Esophagus muscularis mucosa (tissue), 4 donors: ENCODE results near the gene PCNT. TPM values are rescaled to one million over a fixed set of nuclear protein-coding genes. Genes with fewer than 3 reads are reported as not detected.

Experiments
- DNase-seq: peaks from one replicate; pipeline ENCODE4 v3.0.0-alpha.2; 2017; ENCODE audit errors: extremely low spot score
- H3K27ac ChIP-seq, 4 donors: fragments of 200-600 bp; sonication (generic); replicated peaks in 1 of 4; 1 replicate in 3 of 4; 2 replicates in 1 of 4; pipeline ENCODE4 v1.5.1; 2016 to 2019; ENCODE audit warnings: mild to moderate bottlenecking in 1 of 4
- H3K27me3 ChIP-seq, 4 donors: fragments of 200-600 bp; sonication (generic); one replicate each; pipeline versions ENCODE4 v1.5.1 to v1.6.0; 2016 to 2019
- H3K36me3 ChIP-seq, 4 donors: fragments of 200-600 bp; sonication (generic); one replicate each; pipeline ENCODE4 v1.5.1; 2016 to 2019
- H3K4me1 ChIP-seq, 4 donors: fragments of 200-600 bp; sonication (generic); one replicate each; pipeline ENCODE4 v1.5.1; 2016 to 2019
- H3K4me3 ChIP-seq, 4 donors: fragments of 200-600 bp; sonication (generic); 1 replicate in 2 of 4; 2 replicates in 2 of 4; pipeline ENCODE4 v1.5.1; 2016 to 2019; ENCODE audit warnings: mild to moderate bottlenecking in 4 of 4, moderate library complexity in 1 of 4
- H3K9me3 ChIP-seq, 4 donors: fragments of 200-600 bp; sonication (generic); 1 replicate in 3 of 4; 2 replicates in 1 of 4; pipeline ENCODE4 v1.5.1; 2016 to 2019
- EP300 ChIP-seq: sonication (generic); formaldehyde crosslinking; IDR thresholded peaks from one replicate; pipeline ENCODE4 v1.6.1; 2017; ENCODE audit warnings: antibody characterized with exemption
- POLR2A ChIP-seq: fragments of 450-650 bp; IDR thresholded peaks from one replicate; pipeline ENCODE4 v1.6.1; 2017; ENCODE audit warnings: antibody characterized with exemption, moderate library complexity, mild to moderate bottlenecking, low read depth
- POLR2AphosphoS5 ChIP-seq, 2 donors: sonication (generic); formaldehyde crosslinking; IDR thresholded peaks; one replicate each; pipeline ENCODE4 v1.6.1; 2017; ENCODE audit warnings: antibody characterized with exemption in 2 of 2
- WGBS: methylation state at CpG from one replicate; pipeline ENCODE4 v1.1.5; 2018; 5-methylcytosine and 5-hydroxymethylcytosine counted together
- intact Hi-C: fragments of 100-400 bp; cut with DNase I; formaldehyde crosslinking; loops from one replicate; pipeline ENCODE4 v1.15.1; 2023
- total RNA-seq, 4 donors: library from RNA; depleted of rRNA; stranded (reverse); fragments of >200 nt; gene quantifications; one replicate each; pipeline versions ENCODE4 v1.1.0 to v1.2.1, GENCODE V29; 2016
- TF ChIP-seq, protein P1 (sequence below), 3 experiments: fragments of 200-600 bp in 2 of 3; fragments of 450-650 bp in 1 of 3; sonication (generic) in 2 of 3; IDR thresholded peaks; one replicate each; pipeline ENCODE4 v1.5.1; 2017 to 2019; ENCODE audit warnings: antibody characterized with exemption in 3 of 3, mild to moderate bottlenecking in 2 of 3, moderate library complexity in 1 of 3

Gene PCNT
- total RNA-seq, 4 donors from 2014 or later = 21.2 to 35.1 (median 24.7) TPM

DNA sequence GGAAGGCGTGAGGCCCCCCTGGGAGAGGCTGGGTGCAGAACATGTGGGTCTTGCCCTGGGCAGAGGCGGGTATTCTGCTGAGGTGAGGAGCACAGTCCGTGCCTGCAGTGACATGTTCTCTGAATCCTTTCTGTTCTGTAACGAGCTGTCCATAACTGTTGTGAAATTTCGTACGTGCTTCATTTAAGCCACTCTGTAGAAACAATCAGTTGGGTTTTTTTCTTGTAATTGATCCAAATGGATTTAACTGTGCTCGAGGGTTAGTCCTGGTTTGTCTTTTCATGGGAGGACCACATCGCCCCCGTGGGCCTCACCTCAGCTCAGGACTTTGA lies 89.4 kb downstream of the PCNT start:
- H3K27me3 ChIP-seq = no peaks in the 10 kb centered on the region
- no peaks in the 10 kb centered on the region for H3K9me3 ChIP-seq
- intact Hi-C loops = no loop called here
- WGBS = 91% methylated on average over 9 of the region's 9 CpGs
- H3K36me3 ChIP-seq = peaks cover 33 to 87% (median 61%) of the 10 kb centered on the region in 4 donors
- no peak overlapping the region for H3K4me3 ChIP-seq
- no peak for DNase-seq
- H3K27ac ChIP-seq = no peak overlapping the region
- TF ChIP-seq, protein P1, sequence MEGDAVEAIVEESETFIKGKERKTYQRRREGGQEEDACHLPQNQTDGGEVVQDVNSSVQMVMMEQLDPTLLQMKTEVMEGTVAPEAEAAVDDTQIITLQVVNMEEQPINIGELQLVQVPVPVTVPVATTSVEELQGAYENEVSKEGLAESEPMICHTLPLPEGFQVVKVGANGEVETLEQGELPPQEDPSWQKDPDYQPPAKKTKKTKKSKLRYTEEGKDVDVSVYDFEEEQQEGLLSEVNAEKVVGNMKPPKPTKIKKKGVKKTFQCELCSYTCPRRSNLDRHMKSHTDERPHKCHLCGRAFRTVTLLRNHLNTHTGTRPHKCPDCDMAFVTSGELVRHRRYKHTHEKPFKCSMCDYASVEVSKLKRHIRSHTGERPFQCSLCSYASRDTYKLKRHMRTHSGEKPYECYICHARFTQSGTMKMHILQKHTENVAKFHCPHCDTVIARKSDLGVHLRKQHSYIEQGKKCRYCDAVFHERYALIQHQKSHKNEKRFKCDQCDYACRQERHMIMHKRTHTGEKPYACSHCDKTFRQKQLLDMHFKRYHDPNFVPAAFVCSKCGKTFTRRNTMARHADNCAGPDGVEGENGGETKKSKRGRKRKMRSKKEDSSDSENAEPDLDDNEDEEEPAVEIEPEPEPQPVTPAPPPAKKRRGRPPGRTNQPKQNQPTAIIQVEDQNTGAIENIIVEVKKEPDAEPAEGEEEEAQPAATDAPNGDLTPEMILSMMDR (IDR thresholded peaks at IDR 0.05) = no peak
- TF ChIP-seq EP300 = no peak
- TF ChIP-seq POLR2AphosphoS5 (IDR thresholded peaks at IDR 0.05) = no peak
- TF ChIP-seq POLR2A = no peak
- no peaks in the 10 kb centered on the region for H3K4me1 ChIP-seq

DNA sequence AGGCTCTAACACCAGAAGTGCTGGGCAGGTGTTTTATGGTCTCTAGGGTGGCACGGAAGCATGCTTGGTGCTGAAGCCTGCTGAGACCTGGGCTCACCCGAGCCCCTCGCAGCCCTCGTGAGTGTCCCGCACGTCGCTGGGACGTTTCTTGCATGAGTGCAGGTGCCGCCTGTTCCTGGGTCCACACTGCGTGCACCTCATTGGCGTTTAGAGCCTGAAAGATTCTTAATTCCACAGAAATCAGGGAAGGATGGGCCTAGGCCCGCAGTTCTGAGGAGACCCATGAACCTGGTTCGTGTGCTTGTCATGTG lies 91.0 kb downstream of the PCNT start:
- H3K4me1 ChIP-seq = no peaks in the 10 kb centered on the region
- H3K27ac ChIP-seq = no peak overlapping the region
- no peak overlapping the region for H3K4me3 ChIP-seq
- H3K9me3 ChIP-seq = no peaks in the 10 kb centered on the region
- peaks cover 42 to 93% (median 72%) of the 10 kb centered on the region in 4 donors for H3K36me3 ChIP-seq
- no peaks in the 10 kb centered on the region for H3K27me3 ChIP-seq
- intact Hi-C loops = no loop called here
- WGBS = 97% methylated on average over 13 of the region's 13 CpGs
- TF ChIP-seq, protein P1 (IDR thresholded peaks at IDR 0.05) = no peak
- TF ChIP-seq POLR2A (no peak), EP300 (no peak), POLR2AphosphoS5 (IDR thresholded peaks at IDR 0.05) (no peak)
- DNase-seq = no peak

DNA sequence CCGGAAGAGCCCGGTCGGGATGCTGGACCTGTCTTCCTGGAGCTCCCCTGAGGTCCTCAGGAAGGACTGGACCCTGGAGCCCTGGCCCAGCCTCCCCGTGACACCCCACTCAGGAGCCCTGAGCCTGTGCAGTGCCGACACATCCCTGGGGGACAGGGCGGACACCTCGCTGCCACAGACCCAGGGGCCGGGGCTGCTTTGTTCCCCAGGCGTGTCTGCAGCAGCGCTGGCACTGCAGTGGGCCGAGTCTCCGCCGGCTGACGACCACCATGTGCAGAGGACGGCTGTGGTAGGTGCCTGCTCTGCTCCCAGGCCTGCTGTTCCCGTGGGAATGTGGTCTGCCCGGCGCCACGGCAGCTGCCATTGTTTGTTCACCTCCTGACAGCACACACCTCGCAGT lies 92.6 kb downstream of the PCNT start:
- Histone ChIP-seq H3K27ac (no peak overlapping the region), H3K4me3 (no peak overlapping the region), H3K9me3 (no peaks in the 10 kb centered on the region), H3K4me1 (no peaks in the 10 kb centered on the region), H3K36me3 (peaks cover 32 to 93% (median 75%) of the 10 kb centered on the region in 4 donors), H3K27me3 (no peaks in the 10 kb centered on the region)
- DNase-seq = no peak
- no peak for TF ChIP-seq POLR2AphosphoS5 (IDR thresholded peaks at IDR 0.05)
- WGBS = 76% methylated on average over 7 of the region's 20 CpGs
- intact Hi-C loops = no loop called here

DNA sequence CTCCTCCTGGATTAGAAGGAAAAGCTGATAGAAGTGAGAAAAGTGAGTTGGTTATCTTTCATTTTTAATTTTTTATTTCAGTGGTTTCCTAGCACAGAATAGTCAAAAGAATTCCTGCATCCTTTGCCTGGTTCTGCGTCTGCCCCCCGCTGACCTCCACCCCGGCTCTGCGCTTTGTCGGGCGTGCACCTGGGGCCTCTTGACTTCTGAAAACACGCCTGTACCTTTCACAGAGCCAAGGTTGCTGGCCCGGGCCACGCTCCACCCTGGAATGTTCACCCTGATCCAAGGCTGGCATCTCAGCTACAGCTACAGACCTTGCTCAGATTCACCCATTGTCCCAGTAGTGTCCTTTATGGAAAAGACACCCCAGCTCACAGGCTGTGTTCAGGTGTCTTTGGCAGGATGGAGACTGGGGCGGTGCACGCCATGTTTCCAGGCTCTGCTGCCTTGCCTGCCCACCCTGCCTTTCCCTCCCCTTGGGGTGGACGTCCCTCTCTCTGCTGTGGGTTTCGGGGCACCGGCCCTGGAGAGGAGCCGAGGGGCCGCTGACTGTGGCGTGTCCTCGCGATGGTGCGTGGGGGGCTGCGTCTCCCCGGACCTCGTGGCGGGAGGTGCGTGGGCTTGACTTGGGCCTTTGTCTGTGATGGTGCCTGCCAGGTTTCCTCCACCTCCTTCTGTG lies 94.5 kb downstream of the PCNT start:
- no peaks in the 10 kb centered on the region for H3K27me3 ChIP-seq
- no peak overlapping the region for H3K4me3 ChIP-seq
- no peak for DNase-seq
- 94% methylated on average over 17 of the region's 25 CpGs for WGBS
- intact Hi-C loops = no loop called here
- no peaks in the 10 kb centered on the region for H3K9me3 ChIP-seq
- no peaks in the 10 kb centered on the region for H3K4me1 ChIP-seq
- TF ChIP-seq, protein P1 (IDR thresholded peaks at IDR 0.05) = no peak
- TF ChIP-seq POLR2AphosphoS5 (IDR thresholded peaks at IDR 0.05) = no peak
- TF ChIP-seq EP300 = no peak
- TF ChIP-seq POLR2A = no peak
- peaks cover 30 to 90% (median 74%) of the 10 kb centered on the region in 4 donors for H3K36me3 ChIP-seq
- no peak overlapping the region for H3K27ac ChIP-seq

DNA sequence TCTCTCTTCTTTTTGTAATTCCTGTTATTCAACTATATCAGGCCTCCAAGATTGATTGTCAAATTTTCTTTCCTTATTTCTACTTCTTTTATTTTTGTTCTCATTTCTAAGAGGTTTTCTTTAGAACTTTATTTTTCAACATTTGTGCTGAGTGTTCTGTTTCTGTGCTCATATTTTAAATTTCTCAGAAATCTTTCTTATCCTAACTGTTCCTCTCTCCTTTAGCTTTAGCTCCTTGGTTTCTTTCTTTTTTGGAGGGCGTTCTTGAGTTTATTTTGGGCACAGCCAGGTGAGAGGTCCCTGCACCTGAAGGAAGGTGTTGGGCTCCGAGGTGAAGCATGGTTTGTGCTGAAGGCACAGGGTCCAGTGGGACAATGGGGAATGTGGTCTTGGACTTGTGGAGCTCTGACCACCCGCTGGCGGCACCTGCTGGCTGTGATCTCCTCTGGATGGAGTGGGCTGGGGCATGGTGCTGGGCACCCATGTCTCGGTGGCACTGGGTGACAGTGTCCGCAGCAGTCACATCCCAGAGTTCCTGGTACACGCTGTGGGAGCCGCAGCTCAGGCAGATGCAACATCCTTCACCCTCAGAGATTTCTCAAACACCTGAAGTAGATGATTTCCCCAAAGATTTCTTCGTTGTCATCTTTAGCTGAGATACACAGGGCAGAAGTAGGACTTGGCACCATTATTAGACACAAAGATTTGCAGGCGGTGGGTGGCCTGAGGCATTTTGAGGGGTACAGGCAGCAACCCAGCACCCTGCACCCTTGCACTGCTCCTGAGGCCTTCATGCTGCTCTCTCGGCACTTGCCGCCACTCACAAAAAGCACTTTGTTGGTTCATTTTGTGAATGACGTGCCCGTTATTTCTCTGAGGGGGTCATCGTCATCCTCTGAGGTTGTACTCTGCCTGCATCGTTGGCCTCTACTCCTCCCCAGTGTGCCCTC lies 96.6 kb downstream of the PCNT start:
- no peak overlapping the region for H3K27ac ChIP-seq
- no peaks in the 10 kb centered on the region for H3K9me3 ChIP-seq
- intact Hi-C loops = no loop called here
- WGBS = 95% methylated on average over 16 of the region's 16 CpGs
- DNase-seq = no peak
- H3K27me3 ChIP-seq = no peaks in the 10 kb centered on the region
- no peak overlapping the region for H3K4me3 ChIP-seq
- TF ChIP-seq, protein P1 (IDR thresholded peaks at IDR 0.05) = no peak
- no peak for TF ChIP-seq POLR2A
- no peak for TF ChIP-seq EP300
- TF ChIP-seq POLR2AphosphoS5 (IDR thresholded peaks at IDR 0.05) = no peak
- peaks cover 29 to 88% (median 78%) of the 10 kb centered on the region in 4 donors for H3K36me3 ChIP-seq
- H3K4me1 ChIP-seq = no peaks in the 10 kb centered on the region
